ENCODE results near the gene APH1A.

APH1A gene

DNA sequence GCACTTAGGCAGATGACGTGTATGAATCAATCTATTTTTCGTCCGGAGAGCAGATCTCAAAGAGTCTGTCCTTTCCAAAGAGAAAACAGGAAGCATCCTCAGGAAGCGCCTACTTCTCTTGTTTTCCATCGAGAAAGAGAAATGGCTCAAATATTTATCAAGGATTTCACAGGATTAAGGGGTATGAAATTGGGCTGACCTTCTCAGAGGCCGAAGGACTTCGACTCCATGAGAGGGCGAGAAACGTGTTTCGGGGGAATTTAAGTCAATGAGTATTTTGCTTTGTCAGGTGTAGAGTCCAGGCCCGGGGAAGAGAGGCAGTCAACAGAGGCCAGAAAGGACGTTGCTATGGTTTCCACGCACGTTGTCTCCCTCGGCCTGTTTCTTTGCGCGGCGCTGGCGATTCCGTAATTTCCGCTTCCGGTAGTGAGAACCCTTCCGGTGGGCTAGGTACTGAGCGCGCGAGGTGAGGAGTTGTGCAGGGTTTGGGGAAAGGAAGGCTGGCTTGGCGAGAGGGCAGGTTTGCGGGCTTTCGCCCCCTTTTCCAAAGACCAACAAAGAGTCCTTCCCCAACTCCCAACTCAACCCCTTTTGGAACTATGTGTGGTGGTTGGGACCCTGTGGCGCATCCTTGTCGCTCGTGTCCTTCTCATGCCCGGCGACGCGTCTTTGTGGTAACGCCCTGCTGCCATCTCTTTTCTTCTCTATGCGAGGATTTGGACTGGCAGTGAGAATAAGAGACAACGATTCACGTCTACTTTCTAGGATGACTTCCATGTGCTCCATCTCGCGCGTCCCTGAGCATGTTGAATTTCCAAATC is 24.8 kb upstream of the APH1A start, which contains the start of gene MRPS21:
Gene MRPS21 (plus strand): TSS at position 429 of the 821 bp plus-strand sequence. CDS start 506 bp downstream, outside the sequence.
- Histone ChIP-seq H3K27ac (ENCODE audit: insufficient read depth, low read depth, low read length, poor library complexity, severe bottlenecking) (peak within 1 kb of the TSS; percentile 90), H3K4me3 (ENCODE audit: insufficient read depth, low read depth, low read length) (peak within 1 kb of the TSS; percentile 86), H3K4me1 (ENCODE audit: control insufficient read depth, insufficient read depth, low read length) (peaks cover 4% of the 10 kb centered on the region), H3K36me3 (ENCODE audit: control insufficient read depth, insufficient read depth, low read length) (peaks cover 14% of the 10 kb centered on the region), H3K27me3 (ENCODE audit: control insufficient read depth, insufficient read depth, low read length, poor library complexity, severe bottlenecking) (no peaks in the 10 kb centered on the region), H3K9me3 (ENCODE audit: control insufficient read depth, low read length) (no peaks in the 10 kb centered on the region)
- 16 to 17% methylated on average over 41 to 43 of the region's 43 CpGs for WGBS, 2 experiments

DNA sequence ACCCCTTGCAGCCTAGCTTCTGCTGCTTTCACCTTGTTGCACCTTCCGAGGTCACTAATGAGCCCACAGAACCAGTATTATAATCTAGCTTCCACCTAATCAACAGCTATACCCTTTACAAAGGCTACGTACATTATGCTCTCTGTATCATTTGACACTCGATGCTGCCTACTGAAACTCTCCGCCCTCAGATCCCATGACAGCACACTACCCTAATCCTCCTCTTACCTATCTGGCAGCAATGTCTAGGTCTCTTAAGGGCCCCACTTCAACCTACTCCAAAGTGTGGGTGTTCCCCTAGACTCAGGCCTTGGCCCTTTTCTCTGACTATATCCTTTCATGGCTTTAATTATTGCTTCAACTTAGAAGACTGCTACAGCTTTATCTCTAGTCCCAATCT is 20.0 kb upstream of the APH1A start:
- Histone ChIP-seq H3K27me3 (ENCODE audit: control insufficient read depth, insufficient read depth, low read length, poor library complexity, severe bottlenecking) (no peaks in the 10 kb centered on the region), H3K9me3 (ENCODE audit: control insufficient read depth, low read length) (no peaks in the 10 kb centered on the region), H3K4me3 (ENCODE audit: insufficient read depth, low read depth, low read length) (no peak overlapping the region), H3K27ac (ENCODE audit: insufficient read depth, low read depth, low read length, poor library complexity, severe bottlenecking) (no peak overlapping the region), H3K36me3 (ENCODE audit: control insufficient read depth, insufficient read depth, low read length) (peaks cover 11% of the 10 kb centered on the region), H3K4me1 (ENCODE audit: control insufficient read depth, insufficient read depth, low read length) (no peaks in the 10 kb centered on the region)
- 91 to 93% methylated on average over 4 of the region's 4 CpGs for WGBS, 2 experiments

DNA sequence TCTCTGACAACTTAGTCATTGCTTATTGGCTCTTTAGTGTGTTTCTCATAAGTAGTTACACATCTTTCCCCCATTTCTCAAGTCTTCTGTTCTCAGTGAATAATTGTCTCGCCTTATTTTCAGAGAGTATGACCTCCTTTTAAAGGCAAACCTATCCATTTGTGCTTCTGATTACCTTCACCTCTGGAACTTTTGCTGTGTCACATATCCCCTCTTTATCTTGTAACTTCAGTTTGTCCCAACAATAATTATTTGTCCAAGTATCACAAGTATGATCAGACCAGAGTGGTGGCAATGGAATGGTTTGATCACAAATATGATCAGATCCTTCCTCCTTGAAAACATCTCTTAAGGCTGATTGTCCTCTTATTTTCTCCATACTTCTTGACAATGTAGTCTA is 19.6 kb upstream of the APH1A start:
- no peaks in the 10 kb centered on the region for H3K9me3 ChIP-seq (ENCODE audit: control insufficient read depth, low read length)
- H3K4me3 ChIP-seq (ENCODE audit: insufficient read depth, low read depth, low read length), result no peak overlapping the region
- 89 to 94% methylated on average over 1 of the region's 1 CpG for WGBS, 2 experiments
- H3K27me3 ChIP-seq (ENCODE audit: control insufficient read depth, insufficient read depth, low read length, poor library complexity, severe bottlenecking), result peaks cover 2% of the 10 kb centered on the region
- H3K27ac ChIP-seq (ENCODE audit: insufficient read depth, low read depth, low read length, poor library complexity, severe bottlenecking), result no peak overlapping the region
- H3K36me3 ChIP-seq (ENCODE audit: control insufficient read depth, insufficient read depth, low read length), result peaks cover 11% of the 10 kb centered on the region
- H3K4me1 ChIP-seq (ENCODE audit: control insufficient read depth, insufficient read depth, low read length), result peaks cover under 1% of the 10 kb centered on the region

DNA sequence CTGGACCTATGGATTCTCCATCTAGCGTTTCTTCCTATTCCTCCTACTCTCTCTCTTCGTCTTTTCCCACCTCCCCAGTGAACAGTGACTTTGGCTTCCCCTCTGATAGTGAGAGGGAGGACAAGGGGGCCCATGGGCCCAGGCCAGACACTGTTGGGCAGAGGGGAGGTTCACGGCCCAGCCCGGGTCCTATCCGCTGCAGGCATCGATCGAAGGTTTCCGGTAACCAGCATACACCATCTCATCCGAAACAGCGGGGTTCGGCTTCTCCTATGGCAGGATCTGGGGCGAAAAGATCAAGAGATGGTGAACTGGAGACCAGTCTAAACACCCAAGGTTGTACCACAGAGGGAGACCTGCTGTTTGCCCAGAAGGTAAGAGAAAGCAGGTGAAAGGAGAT is 14.4 kb upstream of the APH1A start:
- 91 to 93% methylated on average over 12 of the region's 12 CpGs for WGBS, 2 experiments
- Histone ChIP-seq H3K36me3 (ENCODE audit: control insufficient read depth, insufficient read depth, low read length) (peaks cover 11% of the 10 kb centered on the region), H3K4me1 (ENCODE audit: control insufficient read depth, insufficient read depth, low read length) (peaks cover 15% of the 10 kb centered on the region), H3K27me3 (ENCODE audit: control insufficient read depth, insufficient read depth, low read length, poor library complexity, severe bottlenecking) (peaks cover 9% of the 10 kb centered on the region), H3K9me3 (ENCODE audit: control insufficient read depth, low read length) (no peaks in the 10 kb centered on the region), H3K27ac (ENCODE audit: insufficient read depth, low read depth, low read length, poor library complexity, severe bottlenecking) (no peak overlapping the region), H3K4me3 (ENCODE audit: insufficient read depth, low read depth, low read length) (peak overlapping the region; percentile 55)

DNA sequence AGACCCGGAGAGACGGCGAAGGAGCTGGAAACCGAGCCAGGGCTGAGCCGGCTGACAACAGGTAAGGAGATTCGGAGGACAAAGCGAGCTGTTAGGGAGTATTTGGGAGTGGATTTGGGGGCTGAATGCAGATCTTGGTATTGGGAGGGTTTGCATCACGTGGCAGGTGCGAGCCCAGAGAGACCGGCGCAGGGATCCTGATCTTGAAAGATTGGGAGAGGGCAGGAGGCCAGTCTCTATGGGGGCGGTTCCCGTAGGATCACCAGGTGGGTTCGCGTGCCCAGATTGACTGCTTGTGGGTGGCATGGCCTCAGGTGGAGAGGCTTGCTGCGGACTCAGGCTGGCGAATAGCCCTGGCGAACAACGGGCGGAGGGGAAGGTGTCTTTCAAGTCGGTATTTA is 13.7 kb upstream of the APH1A start:
- no peaks in the 10 kb centered on the region for H3K9me3 ChIP-seq (ENCODE audit: control insufficient read depth, low read length)
- peak overlapping the region; percentile 55 for H3K4me3 ChIP-seq (ENCODE audit: insufficient read depth, low read depth, low read length)
- 22 to 24% methylated on average over 21 of the region's 21 CpGs for whole genome bisulfite sequencing, 2 experiments
- H3K4me1 ChIP-seq (ENCODE audit: control insufficient read depth, insufficient read depth, low read length), result peaks cover 15% of the 10 kb centered on the region
- H3K27ac ChIP-seq (ENCODE audit: insufficient read depth, low read depth, low read length, poor library complexity, severe bottlenecking), result peak overlapping the region; percentile 53
- H3K36me3 ChIP-seq (ENCODE audit: control insufficient read depth, insufficient read depth, low read length), result peaks cover 11% of the 10 kb centered on the region
- peaks cover 9% of the 10 kb centered on the region for H3K27me3 ChIP-seq (ENCODE audit: control insufficient read depth, insufficient read depth, low read length, poor library complexity, severe bottlenecking)

DNA sequence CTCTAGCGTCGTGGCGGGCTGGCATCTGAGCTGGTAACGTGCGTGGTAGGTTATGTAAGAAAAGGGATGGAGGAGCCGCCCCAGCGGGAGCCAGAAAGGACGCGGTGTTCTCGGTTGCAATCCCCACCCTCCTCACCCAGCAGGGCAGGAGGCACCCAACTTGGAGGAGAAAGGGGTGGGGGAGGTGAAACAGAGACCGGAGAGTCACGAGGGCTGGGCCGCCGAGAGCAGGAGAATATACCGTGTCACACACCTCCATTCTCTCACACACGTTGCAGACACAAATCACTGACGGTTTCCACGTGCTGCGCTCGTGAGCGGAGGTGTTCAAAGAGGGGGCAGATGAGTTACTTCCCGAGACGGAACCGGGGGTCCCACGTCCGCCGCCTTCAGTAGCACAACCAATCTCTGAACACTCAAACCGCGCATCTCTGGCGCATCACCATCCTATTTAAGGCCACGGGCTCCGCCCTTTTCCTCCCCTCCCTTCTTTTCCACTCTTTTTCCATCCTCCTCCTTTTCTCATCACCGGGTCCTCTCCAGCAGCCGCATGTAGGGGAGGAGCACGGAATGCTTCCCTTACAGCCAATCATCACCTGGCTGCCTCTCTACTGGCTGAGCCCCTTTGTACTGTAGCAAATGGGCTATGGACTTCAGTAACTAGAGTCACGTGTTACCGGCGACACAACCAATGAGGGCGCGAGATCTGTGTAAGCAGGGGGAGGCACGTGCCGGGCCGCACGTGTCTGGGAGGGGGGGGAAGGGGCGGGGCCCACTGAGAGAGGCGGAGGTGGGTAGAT is 13.1 kb upstream of the APH1A start, which contains the start of gene CIART:
Gene CIART (plus strand): TSS at position 797 of the 800 bp plus-strand sequence. CDS start 714 bp downstream, outside the sequence.
- H3K36me3 ChIP-seq (ENCODE audit: control insufficient read depth, insufficient read depth, low read length), result peaks cover 11% of the 10 kb centered on the region
- H3K4me1 ChIP-seq (ENCODE audit: control insufficient read depth, insufficient read depth, low read length), result peaks cover 15% of the 10 kb centered on the region
- H3K9me3 ChIP-seq (ENCODE audit: control insufficient read depth, low read length), result no peaks in the 10 kb centered on the region
- H3K4me3 ChIP-seq (ENCODE audit: insufficient read depth, low read depth, low read length), result peak within 1 kb of the TSS; percentile 55
- H3K27ac ChIP-seq (ENCODE audit: insufficient read depth, low read depth, low read length, poor library complexity, severe bottlenecking), result peak within 1 kb of the TSS; percentile 78
- H3K27me3 ChIP-seq (ENCODE audit: control insufficient read depth, insufficient read depth, low read length, poor library complexity, severe bottlenecking), result peaks cover 9% of the 10 kb centered on the region
- WGBS, 2 experiments, result 26 to 36% methylated on average over 46 of the region's 46 CpGs

DNA sequence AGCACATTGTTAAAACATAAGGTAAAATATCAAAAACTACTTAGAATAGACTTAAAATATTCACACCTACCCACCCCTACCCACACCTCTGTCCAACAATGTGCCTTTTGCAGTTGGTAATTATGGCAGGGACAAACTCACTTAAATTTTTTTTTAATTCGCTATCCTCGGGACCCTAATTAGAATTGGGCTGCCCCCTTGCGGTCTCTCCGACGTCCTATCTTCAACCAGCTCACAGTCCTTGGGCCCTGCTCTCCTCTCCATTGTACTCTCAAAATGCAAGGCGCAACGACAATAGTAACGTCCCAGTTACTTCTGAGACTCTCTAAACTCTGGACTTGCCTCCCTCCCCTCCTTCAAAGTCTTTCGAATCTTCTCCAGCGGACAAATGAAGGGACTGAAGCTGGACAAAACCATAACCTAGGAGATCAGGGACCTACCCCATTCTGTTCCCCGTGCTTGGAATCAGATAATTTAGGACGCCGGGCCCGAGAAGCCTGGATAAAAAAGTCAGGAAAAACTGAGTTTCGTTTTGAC is 12.5 kb upstream of the APH1A start:
- H3K9me3 ChIP-seq (ENCODE audit: control insufficient read depth, low read length), result no peaks in the 10 kb centered on the region
- H3K4me1 ChIP-seq (ENCODE audit: control insufficient read depth, insufficient read depth, low read length), result peaks cover 15% of the 10 kb centered on the region
- peak overlapping the region; percentile 55 for H3K4me3 ChIP-seq (ENCODE audit: insufficient read depth, low read depth, low read length)
- H3K27ac ChIP-seq (ENCODE audit: insufficient read depth, low read depth, low read length, poor library complexity, severe bottlenecking), result peak overlapping the region; percentile 78
- peaks cover 9% of the 10 kb centered on the region for H3K27me3 ChIP-seq (ENCODE audit: control insufficient read depth, insufficient read depth, low read length, poor library complexity, severe bottlenecking)
- peaks cover 9% of the 10 kb centered on the region for H3K36me3 ChIP-seq (ENCODE audit: control insufficient read depth, insufficient read depth, low read length)
- WGBS, 2 experiments, result 27 to 30% methylated on average over 15 of the region's 15 CpGs

DNA sequence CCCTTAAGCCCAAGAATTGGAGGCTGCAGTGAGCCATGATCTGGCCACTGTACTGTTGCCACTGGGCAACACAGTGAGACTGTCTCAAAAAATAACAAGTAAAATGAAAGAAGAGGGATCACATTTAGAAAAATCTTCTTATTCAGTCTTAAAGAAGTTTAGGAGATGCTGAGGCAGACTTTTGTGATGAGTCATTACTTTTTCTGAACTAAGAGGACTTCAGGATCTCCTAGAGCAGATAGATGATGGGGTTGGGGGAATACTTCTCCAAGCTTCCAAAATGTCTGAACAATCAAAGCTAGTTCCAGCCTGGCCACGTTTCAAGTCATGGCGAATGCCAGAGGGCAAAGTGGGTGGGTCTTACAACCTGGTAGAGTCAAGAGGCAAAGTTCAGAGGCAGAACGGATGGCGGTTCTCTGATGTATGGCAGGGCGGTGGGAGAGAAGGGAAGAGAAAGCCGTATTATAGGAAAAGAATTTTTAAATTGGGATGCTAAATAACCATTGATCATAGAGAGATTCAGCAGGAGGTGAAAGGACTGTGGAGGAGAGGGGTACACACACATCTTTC is 11.4 kb upstream of the APH1A start:
- H3K9me3 ChIP-seq (ENCODE audit: control insufficient read depth, low read length), result no peaks in the 10 kb centered on the region
- H3K36me3 ChIP-seq (ENCODE audit: control insufficient read depth, insufficient read depth, low read length), result peaks cover 11% of the 10 kb centered on the region
- H3K4me1 ChIP-seq (ENCODE audit: control insufficient read depth, insufficient read depth, low read length), result peaks cover 15% of the 10 kb centered on the region
- peaks cover 9% of the 10 kb centered on the region for H3K27me3 ChIP-seq (ENCODE audit: control insufficient read depth, insufficient read depth, low read length, poor library complexity, severe bottlenecking)
- no peak overlapping the region for H3K4me3 ChIP-seq (ENCODE audit: insufficient read depth, low read depth, low read length)
- H3K27ac ChIP-seq (ENCODE audit: insufficient read depth, low read depth, low read length, poor library complexity, severe bottlenecking), result no peak overlapping the region
- WGBS, 2 experiments, result 89 to 90% methylated on average over 6 of the region's 6 CpGs

DNA sequence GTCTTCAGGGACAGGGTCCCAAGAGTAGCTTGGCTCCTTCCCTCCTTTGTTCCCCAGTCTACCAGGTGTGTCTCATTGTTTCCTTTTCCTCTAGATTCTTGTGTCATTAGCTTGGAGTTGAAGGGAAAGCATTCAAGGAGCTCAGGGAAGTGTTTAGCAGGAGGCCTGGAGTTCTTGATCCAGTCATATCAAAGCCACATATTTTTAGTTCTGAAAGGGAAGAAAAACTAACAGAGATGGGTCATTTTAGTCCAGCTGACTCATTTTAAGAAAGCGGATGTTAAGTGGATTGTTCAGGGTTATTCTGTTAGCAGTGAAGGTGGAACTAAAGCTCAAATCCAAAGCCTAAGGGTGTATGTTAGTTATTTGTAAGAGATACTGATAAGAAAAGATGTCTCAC is 4.5 kb upstream of the APH1A start:
- Histone ChIP-seq H3K36me3 (ENCODE audit: control insufficient read depth, insufficient read depth, low read length) (peaks cover 6% of the 10 kb centered on the region), H3K4me1 (ENCODE audit: control insufficient read depth, insufficient read depth, low read length) (peaks cover 12% of the 10 kb centered on the region), H3K27me3 (ENCODE audit: control insufficient read depth, insufficient read depth, low read length, poor library complexity, severe bottlenecking) (no peaks in the 10 kb centered on the region), H3K9me3 (ENCODE audit: control insufficient read depth, low read length) (no peaks in the 10 kb centered on the region), H3K27ac (ENCODE audit: insufficient read depth, low read depth, low read length, poor library complexity, severe bottlenecking) (no peak overlapping the region), H3K4me3 (ENCODE audit: insufficient read depth, low read depth, low read length) (peak overlapping the region; percentile 55)
- WGBS, 2 experiments, result 93 to 97% methylated on average over 1 of the region's 1 CpG
